ENCODE data around the gene KAZN. TPM values are rescaled to one million over a fixed set of nuclear protein-coding genes. Genes with fewer than 3 reads are reported as not detected.

KAZN gene
- total and polyA plus RNA-seq, 2 donors (not counting 1 experiment from before 2014, with no cell fraction given): 3.4 to 5.0 TPM

DNA sequence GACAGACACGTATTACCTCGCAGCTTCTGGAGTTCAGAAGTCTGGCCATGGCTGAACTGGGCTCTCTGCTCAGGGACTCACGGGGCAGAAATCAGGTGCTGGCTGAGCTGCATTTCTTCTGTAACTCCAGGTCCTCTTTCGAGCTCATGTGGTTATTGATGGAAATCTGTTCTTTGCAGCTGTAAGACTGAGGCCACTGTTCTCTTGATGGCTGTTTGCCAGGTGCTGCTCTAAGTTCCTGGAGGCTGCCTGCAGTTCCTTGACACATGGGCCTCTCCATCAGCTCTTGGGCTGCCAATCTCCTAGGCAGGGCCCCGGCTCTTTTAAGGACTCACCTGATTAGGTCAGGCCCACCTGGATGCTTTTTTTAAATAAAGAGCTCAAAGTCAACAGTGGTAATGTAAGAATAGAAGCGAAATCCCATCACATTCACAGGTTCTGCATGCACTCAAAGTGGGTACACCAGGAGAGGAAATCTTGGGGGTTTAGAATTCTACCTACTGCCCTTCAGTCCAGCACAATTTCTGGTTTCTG lies 139.1 kb downstream of the KAZN start:
- Histone ChIP-seq H2AFZ (ENCODE audit: low read length) (no peak overlapping the region), H3K4me2 (ENCODE audit: extremely low read depth, insufficient read depth, low read length) (no peak overlapping the region), H3K4me3 (replicated peaks in 1 of 4; ENCODE audit: control extremely low read depth in 1 of 4, insufficient read depth in 1 of 4, low read depth in 3 of 4, low read length in 4 of 4) (no peak overlapping the region), H3K9me3 (ENCODE audit: control insufficient read depth, insufficient read depth, low read depth, low read length) (no peaks in the 10 kb centered on the region), H4K20me1 (ENCODE audit: control insufficient read depth, extremely low read depth, insufficient read depth, low read length) (no peaks in the 10 kb centered on the region), H3K4me1 (ENCODE audit: control insufficient read depth, extremely low read depth, insufficient read depth, low read length) (peaks cover 4% of the 10 kb centered on the region), H3K27ac (ENCODE audit: insufficient read depth, low read length) (no peak overlapping the region), H3K79me2 (ENCODE audit: control insufficient read depth, insufficient read depth, low read length) (no peaks in the 10 kb centered on the region), H3K36me3 (ENCODE audit: control insufficient read depth, insufficient read depth, low read length) (no peaks in the 10 kb centered on the region), H3K9ac (ENCODE audit: insufficient read depth, low read length) (no peak overlapping the region), H3K27me3 (ENCODE audit: control insufficient read depth, insufficient read depth, low read length) (no peaks in the 10 kb centered on the region)
- no peak for DNase-seq (ENCODE audit: low read depth in 2 of 2)
- no peak for TF ChIP-seq EZH2 (IDR thresholded peaks at IDR 0.05; ENCODE audit: low read length, missing control alignments)
- TF ChIP-seq, protein P1, sequence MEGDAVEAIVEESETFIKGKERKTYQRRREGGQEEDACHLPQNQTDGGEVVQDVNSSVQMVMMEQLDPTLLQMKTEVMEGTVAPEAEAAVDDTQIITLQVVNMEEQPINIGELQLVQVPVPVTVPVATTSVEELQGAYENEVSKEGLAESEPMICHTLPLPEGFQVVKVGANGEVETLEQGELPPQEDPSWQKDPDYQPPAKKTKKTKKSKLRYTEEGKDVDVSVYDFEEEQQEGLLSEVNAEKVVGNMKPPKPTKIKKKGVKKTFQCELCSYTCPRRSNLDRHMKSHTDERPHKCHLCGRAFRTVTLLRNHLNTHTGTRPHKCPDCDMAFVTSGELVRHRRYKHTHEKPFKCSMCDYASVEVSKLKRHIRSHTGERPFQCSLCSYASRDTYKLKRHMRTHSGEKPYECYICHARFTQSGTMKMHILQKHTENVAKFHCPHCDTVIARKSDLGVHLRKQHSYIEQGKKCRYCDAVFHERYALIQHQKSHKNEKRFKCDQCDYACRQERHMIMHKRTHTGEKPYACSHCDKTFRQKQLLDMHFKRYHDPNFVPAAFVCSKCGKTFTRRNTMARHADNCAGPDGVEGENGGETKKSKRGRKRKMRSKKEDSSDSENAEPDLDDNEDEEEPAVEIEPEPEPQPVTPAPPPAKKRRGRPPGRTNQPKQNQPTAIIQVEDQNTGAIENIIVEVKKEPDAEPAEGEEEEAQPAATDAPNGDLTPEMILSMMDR (conservative IDR thresholded peaks at IDR 0.05 in 1 of 2, IDR thresholded peaks at IDR 0.05 in 1 of 2; ENCODE audit: low read depth in 1 of 2, low read length in 2 of 2): no peak

DNA sequence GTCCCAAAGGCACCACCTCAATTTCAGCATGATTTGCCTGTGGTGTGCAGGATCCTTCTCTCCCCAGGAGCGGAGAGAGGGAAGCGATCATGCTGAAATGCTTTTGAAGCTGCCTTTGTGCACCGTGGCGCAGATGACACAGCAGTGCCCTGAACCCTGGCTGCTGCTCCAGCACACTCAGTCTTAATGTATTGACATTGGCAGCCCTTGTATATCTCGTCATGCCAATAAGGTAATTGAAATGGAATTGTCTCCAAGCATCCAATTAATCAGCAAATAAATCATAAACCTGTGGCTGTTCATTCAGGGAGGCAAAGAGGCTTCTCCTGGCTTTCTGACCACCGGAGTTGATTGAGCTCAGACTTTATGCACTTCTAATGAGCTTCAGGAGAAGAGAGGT lies 139.8 kb downstream of the KAZN start:
- no peak overlapping the region for H3K4me2 ChIP-seq (ENCODE audit: extremely low read depth, insufficient read depth, low read length)
- H3K9ac ChIP-seq (ENCODE audit: insufficient read depth, low read length): no peak overlapping the region

DNA sequence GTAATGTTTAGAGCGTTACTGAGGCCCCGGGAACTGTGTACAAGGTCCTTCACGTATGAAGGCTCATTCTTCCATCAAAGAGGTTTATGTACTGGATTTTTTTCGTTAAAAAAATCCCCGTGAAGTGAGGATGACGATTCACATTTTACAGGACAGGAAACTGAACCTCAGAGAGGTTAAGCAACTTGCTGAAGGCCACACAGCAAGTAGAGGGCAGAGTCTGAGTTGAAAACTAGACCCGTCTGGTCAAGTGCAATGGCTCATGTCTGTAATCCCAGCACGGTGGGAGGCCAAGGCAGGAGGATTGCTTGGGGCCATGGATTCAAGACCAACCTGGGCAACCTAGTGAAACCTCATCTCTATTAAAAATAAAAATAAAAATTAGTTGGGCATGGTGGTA lies 140.2 kb downstream of the KAZN start:
- Histone ChIP-seq H3K4me3 (replicated peaks in 1 of 4; ENCODE audit: control extremely low read depth in 1 of 4, insufficient read depth in 1 of 4, low read depth in 3 of 4, low read length in 4 of 4) (no peak overlapping the region), H3K79me2 (ENCODE audit: control insufficient read depth, insufficient read depth, low read length) (no peaks in the 10 kb centered on the region), H3K9me3 (ENCODE audit: control insufficient read depth, insufficient read depth, low read depth, low read length) (no peaks in the 10 kb centered on the region), H3K4me1 (ENCODE audit: control insufficient read depth, extremely low read depth, insufficient read depth, low read length) (peaks cover 8% of the 10 kb centered on the region), H3K27ac (ENCODE audit: insufficient read depth, low read length) (no peak overlapping the region), H3K36me3 (ENCODE audit: control insufficient read depth, insufficient read depth, low read length) (no peaks in the 10 kb centered on the region), H3K27me3 (ENCODE audit: control insufficient read depth, insufficient read depth, low read length) (no peaks in the 10 kb centered on the region), H3K4me2 (ENCODE audit: extremely low read depth, insufficient read depth, low read length) (no peak overlapping the region), H4K20me1 (ENCODE audit: control insufficient read depth, extremely low read depth, insufficient read depth, low read length) (no peaks in the 10 kb centered on the region), H3K9ac (ENCODE audit: insufficient read depth, low read length) (no peak overlapping the region), H2AFZ (ENCODE audit: low read length) (no peak overlapping the region)
- DNase-seq (ENCODE audit: low read depth in 2 of 2): no peak
- no peak for TF ChIP-seq EZH2 (IDR thresholded peaks at IDR 0.05; ENCODE audit: low read length, missing control alignments)
- TF ChIP-seq, protein P1 (conservative IDR thresholded peaks at IDR 0.05 in 1 of 2, IDR thresholded peaks at IDR 0.05 in 1 of 2; ENCODE audit: low read depth in 1 of 2, low read length in 2 of 2): no peak

More for the DNA sequence above, 139.8 kb downstream of the KAZN start:
- H3K9me3 ChIP-seq (ENCODE audit: control insufficient read depth, insufficient read depth, low read depth, low read length): no peaks in the 10 kb centered on the region
- H3K27me3 ChIP-seq (ENCODE audit: control insufficient read depth, insufficient read depth, low read length): no peaks in the 10 kb centered on the region
- DNase-seq (ENCODE audit: low read depth in 2 of 2): peak in 1 of 2 donors; percentile 76
- peaks cover 8% of the 10 kb centered on the region for H3K4me1 ChIP-seq (ENCODE audit: control insufficient read depth, extremely low read depth, insufficient read depth, low read length)
- H3K79me2 ChIP-seq (ENCODE audit: control insufficient read depth, insufficient read depth, low read length): no peaks in the 10 kb centered on the region
- H3K4me3 ChIP-seq (replicated peaks in 1 of 4; ENCODE audit: control extremely low read depth in 1 of 4, insufficient read depth in 1 of 4, low read depth in 3 of 4, low read length in 4 of 4): no peak overlapping the region
- H3K36me3 ChIP-seq (ENCODE audit: control insufficient read depth, insufficient read depth, low read length): no peaks in the 10 kb centered on the region
- no peak overlapping the region for H3K27ac ChIP-seq (ENCODE audit: insufficient read depth, low read length)
- TF ChIP-seq, protein P1 (conservative IDR thresholded peaks at IDR 0.05 in 1 of 2, IDR thresholded peaks at IDR 0.05 in 1 of 2; ENCODE audit: low read depth in 1 of 2, low read length in 2 of 2): no peak
- no peak for TF ChIP-seq EZH2 (IDR thresholded peaks at IDR 0.05; ENCODE audit: low read length, missing control alignments)
- no peaks in the 10 kb centered on the region for H4K20me1 ChIP-seq (ENCODE audit: control insufficient read depth, extremely low read depth, insufficient read depth, low read length)
- no peak overlapping the region for H2AFZ ChIP-seq (ENCODE audit: low read length)

Measured in fibroblast of lung (primary cell).